GM21576 (cell line): ENCODE results near the gene WWC2.

Experiments
- ATAC-seq: cut with Tn5 transposase; IDR thresholded peaks from one replicate; pipeline ENCODE4 v1.9.1; 2021; ENCODE audit warnings: mild to moderate bottlenecking, moderate library complexity; ENCODE audit not compliant: unreplicated experiment

The WWC2 gene

DNA sequence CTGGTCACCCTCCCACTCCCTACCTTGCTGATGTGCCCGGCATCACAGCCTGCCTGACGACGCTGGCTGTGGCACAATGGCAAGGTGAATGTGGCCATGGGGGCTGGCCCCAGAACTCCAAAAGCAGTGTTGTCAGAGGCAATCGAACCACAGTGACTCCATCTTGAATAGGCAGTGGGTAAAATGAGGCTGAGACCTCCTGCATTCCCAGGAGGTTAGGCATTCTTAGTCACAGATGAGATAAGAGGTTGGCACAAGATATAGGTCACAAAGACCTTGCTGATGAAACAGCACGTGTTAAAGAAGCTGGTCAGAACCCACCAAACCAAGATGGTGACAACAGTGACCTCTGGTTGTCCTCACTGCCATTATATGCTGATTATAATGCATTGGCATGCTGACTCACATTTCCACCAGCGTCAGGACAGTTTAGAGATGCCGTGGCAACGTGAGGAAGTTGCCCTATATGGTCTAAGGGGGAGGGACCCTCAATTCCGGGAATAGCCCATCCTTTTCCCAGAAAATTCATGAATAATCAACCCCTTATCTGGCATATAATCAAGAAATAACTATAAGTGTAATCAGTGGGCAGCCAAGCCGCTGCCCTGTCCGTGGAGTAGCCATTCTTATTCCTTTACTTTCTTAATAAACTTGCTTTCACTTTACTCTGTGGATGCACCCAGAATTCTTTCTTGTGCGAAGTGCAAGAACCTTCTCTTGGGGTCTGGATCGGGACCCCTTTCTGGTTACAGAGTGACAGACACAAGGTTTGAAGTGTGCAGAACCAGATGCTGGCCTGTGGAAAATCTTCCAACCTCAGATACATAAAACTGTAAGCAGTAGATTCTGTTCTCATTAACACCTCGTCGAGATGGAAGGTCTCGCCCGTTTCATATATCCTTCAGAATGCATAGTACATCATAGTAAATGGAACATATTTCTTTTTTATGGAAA, 249.9 kb downstream of the WWC2 start:
- ATAC-seq: no peak

- no peak for ATAC-seq
Observed at GRCh38 chr4:183349673-183350072, 250.6 kb downstream of the WWC2 start.

DNA sequence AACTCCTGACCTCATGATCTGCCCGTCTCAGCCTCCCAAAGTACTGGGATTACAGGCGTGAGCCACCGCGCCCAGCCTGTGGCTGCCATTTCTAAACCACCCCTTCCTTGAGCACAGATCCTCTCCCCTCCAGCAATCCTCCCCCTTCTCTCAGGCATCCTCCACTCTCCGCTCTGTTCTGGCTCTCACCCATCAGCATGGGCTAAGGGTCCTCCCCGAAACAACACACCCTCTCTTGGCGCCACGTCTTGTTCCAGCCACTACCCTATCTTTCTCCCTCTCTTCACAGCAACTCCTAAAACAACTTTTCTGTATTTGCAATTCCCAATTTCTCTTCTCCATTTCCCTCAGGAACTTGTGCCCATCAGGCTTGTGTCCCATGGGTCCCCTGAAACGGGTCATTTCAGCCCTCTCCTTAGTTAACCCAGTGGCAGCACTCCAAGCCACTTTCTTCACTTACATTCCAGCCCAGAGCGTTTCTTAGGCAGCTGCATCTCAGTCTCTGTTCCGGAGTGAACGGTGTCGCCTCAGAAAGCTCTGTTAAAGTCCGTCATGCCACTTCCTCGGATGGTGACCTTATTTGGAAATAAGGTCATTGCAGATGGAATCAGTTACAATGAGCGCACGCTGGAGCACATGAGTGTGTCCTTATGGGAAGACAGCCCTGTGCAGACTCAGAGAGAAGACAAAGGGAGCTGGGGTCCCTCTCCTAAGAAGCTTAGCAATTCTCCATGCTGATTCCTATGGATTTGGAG, 251.4 kb downstream of the WWC2 start:
- no peak for ATAC-seq

- ATAC-seq: no peak
Observed at GRCh38 chr4:183352546-183352945, 253.5 kb downstream of the WWC2 start.

DNA sequence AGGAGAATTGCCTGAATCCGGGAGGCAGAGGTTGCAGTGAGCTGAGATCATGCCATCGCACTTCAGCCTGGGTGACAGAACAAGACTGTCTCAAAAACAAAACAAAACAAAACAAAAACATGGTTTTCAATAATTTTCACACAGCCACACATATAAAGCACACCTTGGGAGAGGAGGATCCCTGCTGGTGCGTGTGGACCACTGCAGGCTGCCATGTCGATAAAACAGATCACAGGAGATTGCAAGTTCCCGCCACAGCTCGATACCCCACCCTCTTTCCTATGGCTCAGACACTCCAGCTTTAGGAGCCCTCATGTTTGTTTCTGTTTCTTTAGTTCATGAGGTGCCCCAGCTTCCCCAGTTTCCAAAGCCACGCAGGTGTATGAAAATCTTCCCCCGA, 254.5 kb downstream of the WWC2 start:
- no peak for ATAC-seq

- no peak for ATAC-seq
Observed at GRCh38 chr4:183354219-183354618, 255.2 kb downstream of the WWC2 start.

GRCh38 chr4:183355405-183355804, 256.3 kb downstream of the WWC2 start:
- no peak for ATAC-seq

GRCh38 chr4:183356173-183356830, 257.2 kb downstream of the WWC2 start:
- no peak for ATAC-seq

- no peak for ATAC-seq
Observed at GRCh38 chr4:183356931-183357675, 258.0 kb downstream of the WWC2 start.

DNA sequence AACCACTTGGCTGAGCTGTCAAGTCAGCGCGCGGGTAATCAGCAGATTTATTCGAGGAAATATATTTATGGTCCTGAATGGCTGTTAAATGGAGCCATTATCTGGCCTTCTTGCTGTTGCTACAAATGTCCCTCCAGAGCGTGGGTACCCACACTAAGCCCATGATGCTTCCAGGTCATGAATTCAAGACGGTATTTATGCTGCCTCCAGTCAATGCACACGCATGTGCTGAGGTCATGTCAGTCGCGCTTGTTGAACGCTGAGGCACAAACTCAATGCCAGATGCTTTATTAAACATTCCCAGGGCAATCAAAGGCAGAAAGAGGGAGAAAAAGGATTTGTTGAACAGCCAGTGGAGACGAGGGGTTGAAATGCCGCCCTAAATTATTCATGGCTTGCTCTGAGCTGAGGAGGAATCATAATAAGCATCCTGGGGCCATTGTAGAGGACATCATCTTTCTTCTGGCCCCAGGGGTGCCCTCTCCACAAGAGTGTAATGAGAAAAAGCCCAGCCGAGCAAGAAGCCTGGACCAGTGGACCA, 259.2 kb downstream of the WWC2 start:
- ATAC-seq: no peak

DNA sequence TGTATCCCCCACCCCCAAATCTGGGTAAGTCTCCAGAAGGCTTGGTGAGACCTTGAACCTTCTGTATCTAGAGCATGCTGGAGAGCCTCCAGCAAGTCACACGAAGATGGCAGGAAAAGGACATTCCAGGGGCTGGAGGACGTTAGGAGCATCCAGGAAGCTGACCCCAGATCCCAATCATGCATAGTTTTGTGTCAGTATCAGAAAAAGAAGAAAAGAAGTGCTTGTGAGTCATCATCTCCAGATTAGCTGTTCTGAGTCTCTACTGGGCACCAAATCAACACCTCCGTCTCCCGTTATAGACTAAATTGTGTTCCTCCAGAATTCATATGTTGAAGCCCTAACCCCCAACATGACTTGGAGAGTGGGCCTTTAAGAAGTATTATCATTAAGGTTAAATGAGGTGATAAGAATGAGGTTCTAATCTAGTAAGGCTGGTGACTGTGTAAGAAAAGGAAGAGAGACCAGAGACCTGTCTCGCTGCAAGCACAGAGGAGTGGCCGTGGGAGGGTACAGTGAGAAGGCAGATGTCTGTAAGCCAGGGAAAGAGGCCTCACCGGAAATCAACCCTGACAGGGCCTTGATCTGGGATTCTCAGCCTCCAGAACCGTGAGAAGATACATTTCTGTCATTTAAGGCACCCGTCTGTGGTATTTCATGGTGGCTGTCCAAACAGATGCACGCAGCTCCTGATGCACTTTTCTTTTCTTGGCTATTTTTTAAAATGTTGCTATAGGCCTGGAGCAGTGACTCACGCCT, 261.3 kb downstream of the WWC2 start:
- ATAC-seq: no peak

GRCh38 chr4:183362036-183362435, 263.0 kb downstream of the WWC2 start:
- ATAC-seq: no peak

DNA sequence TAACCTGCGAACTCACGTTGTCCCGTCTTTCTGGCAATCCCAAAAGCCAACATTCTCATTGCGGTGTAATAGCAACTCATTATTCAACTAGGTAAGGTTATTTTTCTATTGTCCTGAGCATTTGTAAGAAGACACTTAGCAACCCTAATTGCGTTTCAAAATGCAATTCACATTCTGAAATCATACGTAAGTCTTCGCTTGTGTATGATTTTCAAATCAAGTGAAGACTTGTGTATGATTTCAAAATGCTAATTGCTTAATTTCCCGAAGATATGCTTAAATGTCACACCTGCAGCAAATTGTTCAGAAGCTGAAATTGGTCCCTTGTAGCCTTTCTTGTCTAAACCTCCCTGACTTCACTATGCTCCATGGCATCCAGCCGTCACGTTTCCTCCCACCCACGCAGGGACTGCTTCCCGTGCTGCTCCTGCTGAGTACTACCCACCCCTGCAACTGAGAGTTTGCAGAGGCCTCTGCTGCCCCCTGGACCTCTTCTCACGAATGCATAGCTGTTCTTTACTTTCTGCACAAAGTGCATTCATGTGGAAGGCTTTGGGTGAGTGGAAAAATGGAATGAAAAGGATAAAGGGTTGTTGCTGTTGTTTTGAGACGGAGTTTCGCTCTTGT, 264.0 kb downstream of the WWC2 start:
- no peak for ATAC-seq

- ATAC-seq: no peak
Observed at GRCh38 chr4:183364025-183364424, 265.0 kb downstream of the WWC2 start.

DNA sequence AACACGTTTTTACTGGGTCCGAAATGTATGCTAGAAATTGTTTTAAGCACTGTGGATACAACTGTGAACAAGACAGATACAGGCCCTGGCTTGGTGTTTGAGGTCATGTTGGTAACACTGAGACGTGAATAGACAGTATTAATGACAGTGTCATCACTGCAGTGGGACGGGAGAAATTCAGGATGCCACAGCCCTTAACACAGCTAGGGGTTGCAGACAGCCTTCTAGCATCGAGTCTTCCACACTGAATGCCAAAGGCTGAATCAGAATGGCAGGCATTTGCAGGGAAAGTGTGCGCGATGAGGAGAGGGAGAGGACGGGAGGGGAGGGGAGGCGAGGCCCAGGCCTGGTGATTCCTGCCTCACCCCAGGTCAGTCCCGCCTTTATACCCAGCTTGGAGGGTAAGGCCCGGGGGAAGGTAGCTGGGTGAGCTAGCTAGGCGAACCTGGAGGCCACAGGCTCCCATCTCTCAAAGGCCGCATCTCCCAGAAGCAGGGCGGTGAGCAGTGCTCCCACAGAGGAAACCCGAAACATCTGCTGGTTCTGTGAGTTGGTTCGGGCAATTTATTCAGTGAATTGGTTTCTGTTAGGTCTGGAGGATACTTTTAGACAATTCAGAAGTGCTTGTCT, 267.3 kb downstream of the WWC2 start:
- ATAC-seq: no peak

- ATAC-seq: no peak
Observed at GRCh38 chr4:183369073-183369472, 270.0 kb downstream of the WWC2 start.
